ENCODE data around the gene RETSAT. TPM values are rescaled to one million over a fixed set of nuclear protein-coding genes. Genes with fewer than 3 reads are reported as not detected.
A peak's percentile ranks its signal among the peaks of the same experiment; 100 is the strongest.
"Not testable (repeated sequence)": the region's sequence is repeated elsewhere in the genome, so short reads cannot be mapped to it uniquely, and the experiment has no call there.

RETSAT gene
- total and polyA plus RNA-seq, 2 of the 13 experiments (the other 11 are each of a cell fraction or from before 2014, with no cell fraction given), result 46.7 to 61.0 TPM

DNA sequence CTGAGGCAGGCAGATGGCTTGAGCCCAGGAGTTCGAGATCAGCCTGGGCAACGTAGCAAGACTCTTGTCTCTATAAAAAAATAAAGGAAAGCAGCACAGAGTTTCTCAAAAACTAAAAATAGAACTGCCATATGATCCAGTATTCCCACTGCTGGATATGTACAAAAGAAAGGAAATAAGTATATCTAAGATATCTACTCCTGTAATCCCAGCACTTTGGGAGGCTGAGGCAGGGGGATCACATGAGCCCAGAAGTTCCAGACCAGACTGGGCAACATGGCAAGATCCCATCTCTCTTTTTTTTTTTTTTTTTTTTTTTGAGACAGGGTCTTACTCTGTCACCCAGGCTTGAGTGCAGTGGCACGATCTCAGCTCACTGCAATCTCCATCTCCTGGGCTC lies 24.6 kb downstream of the RETSAT start:
- H3K27me3 ChIP-seq (ENCODE audit: control insufficient read depth in 1 of 2, insufficient read depth in 2 of 2, low read length in 2 of 2); in situ Hi-C loops (cut with HindIII; ENCODE audit: extremely low pct_ligation_motif_present, low pct_unique_long_range_greater_than_20kb); H3K4me2 ChIP-seq (ENCODE audit: low read depth, low read length); ATAC-seq; H2AFZ ChIP-seq (ENCODE audit: low read length); H3K36me3 ChIP-seq (replicated peaks in 1 of 2; ENCODE audit: control insufficient read depth in 1 of 2, insufficient read depth in 2 of 2, low read length in 2 of 2); FAIRE-seq; CTCF ChIA-PET (ENCODE audit: low intra/inter-chr PET ratio, low total read pairs); H3K9me3 ChIP-seq (ENCODE audit: low read length); H3K4me3 ChIP-seq (replicated peaks in 1 of 3; ENCODE audit: insufficient read depth in 1 of 3, low read depth in 2 of 3, low read length in 3 of 3); H3K27ac ChIP-seq (ENCODE audit: extremely low read length, insufficient read depth, low read length); DNase-seq (ENCODE audit: low spot score); H3K9ac ChIP-seq (ENCODE audit: insufficient read depth, low read depth, low read length); BruUV-seq (replicated peaks): not testable (repeated sequence)
- Histone ChIP-seq H3K79me2 (ENCODE audit: insufficient read depth, low read length) (peaks cover 38% of the 10 kb centered on the region), H3K4me1 (ENCODE audit: insufficient read depth, low read length) (peaks cover 25% of the 10 kb centered on the region), H4K20me1 (ENCODE audit: insufficient read depth, low read length) (peaks cover 12% of the 10 kb centered on the region; the same call in 1 of the 2 replicates)
- intact Hi-C loops (cut with micrococcal nuclease; ENCODE audit: unreplicated experiment), result loop anchor here (5.0 kb wide), 2 partner anchors 143 to 223 kb away; no protein-coding TSS in a partner anchor
- 90% methylated on average over 3 of the region's 3 CpGs for WGBS (ENCODE audit: low lambda C conversion rate)
- peak; percentile 80; the same call in 1 of the 2 replicates for TF ChIP-seq ZNF121 (CRISPR knock-in tag; IDR thresholded peaks at IDR 0.05)
- POLR2A ChIA-PET, result interaction anchor here (6.2 kb wide), 1 partner anchor 23 kb away, joined by 142 read pairs; the partner anchor contains the start of genes ELMOD3 and RETSAT

DNA sequence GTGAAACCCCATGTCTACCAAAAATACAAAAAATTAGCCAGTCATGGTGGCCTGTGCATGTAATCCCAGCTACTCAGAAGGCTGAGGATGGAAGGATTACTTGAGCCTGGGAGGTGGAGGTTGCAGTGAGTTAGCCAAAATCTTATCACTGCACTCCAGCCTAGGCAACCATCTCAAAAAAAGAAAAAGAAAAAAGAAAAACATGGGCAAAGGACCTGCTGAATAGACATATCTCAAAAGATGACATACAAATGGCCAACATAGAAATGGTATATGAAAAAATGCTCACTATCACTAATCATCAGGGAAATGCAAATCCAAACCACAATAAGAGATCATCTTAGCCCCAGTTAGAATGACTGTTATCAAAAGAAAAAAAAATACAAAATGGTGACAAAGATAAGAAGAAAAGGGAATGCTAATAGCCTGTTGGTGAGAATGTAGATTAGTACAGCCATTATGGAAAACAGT lies 25.1 kb downstream of the RETSAT start:
- H3K4me2 ChIP-seq (ENCODE audit: low read depth, low read length), result peak overlapping the region; percentile 98; the same call in 1 of the 2 replicates
- peaks cover 43% of the 10 kb centered on the region for H3K79me2 ChIP-seq (ENCODE audit: insufficient read depth, low read length)
- ChIA-PET CTCF (ENCODE audit: low intra/inter-chr PET ratio, low total read pairs) (no interaction called here), POLR2A (interaction anchor here (0.8 to 6.2 kb wide), 3 partner anchors 22 to 1419 kb away, joined by 3 to 142 read pairs (median 26); partner anchors contain the start of genes ELMOD3 and RETSAT)
- TF ChIP-seq CBX2 (IDR thresholded peaks at IDR 0.05; ENCODE audit: low read depth, low read length) (no peak), CBX2 (CRISPR knock-in tag; IDR thresholded peaks at IDR 0.05; ENCODE audit: low read depth) (no peak), NFE2L2 (IDR thresholded peaks at IDR 0.05; ENCODE audit: low read length) (0 out of 2 replicates have a peak, but pooled peaks have one; percentile 16), MAFK (conservative IDR thresholded peaks at IDR 0.05 in 1 of 2, IDR thresholded peaks at IDR 0.05 in 1 of 2; ENCODE audit: low read length in 2 of 2) (no peak)
- TF ChIP-seq, protein P1, sequence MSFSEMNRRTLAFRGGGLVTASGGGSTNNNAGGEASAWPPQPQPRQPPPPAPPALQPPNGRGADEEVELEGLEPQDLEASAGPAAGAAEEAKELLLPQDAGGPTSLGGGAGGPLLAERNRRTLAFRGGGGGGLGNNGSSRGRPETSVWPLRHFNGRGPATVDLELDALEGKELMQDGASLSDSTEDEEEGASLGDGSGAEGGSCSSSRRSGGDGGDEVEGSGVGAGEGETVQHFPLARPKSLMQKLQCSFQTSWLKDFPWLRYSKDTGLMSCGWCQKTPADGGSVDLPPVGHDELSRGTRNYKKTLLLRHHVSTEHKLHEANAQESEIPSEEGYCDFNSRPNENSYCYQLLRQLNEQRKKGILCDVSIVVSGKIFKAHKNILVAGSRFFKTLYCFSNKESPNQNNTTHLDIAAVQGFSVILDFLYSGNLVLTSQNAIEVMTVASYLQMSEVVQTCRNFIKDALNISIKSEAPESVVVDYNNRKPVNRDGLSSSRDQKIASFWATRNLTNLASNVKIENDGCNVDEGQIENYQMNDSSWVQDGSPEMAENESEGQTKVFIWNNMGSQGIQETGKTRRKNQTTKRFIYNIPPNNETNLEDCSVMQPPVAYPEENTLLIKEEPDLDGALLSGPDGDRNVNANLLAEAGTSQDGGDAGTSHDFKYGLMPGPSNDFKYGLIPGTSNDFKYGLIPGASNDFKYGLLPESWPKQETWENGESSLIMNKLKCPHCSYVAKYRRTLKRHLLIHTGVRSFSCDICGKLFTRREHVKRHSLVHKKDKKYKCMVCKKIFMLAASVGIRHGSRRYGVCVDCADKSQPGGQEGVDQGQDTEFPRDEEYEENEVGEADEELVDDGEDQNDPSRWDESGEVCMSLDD (CRISPR knock-in tag; IDR thresholded peaks at IDR 0.05; ENCODE audit: borderline replicate concordance), result no peak
- peaks cover 0 to 5% of the 10 kb centered on the region in 2 experiments; a peak in 1 of 5 replicates for H3K36me3 ChIP-seq (replicated peaks in 1 of 2; ENCODE audit: control insufficient read depth in 1 of 2, insufficient read depth in 2 of 2, low read length in 2 of 2)
- no peak for FAIRE-seq
- peak overlapping the region; percentile 96 for H3K9ac ChIP-seq (ENCODE audit: insufficient read depth, low read depth, low read length)
- peaks cover 30% of the 10 kb centered on the region for H3K4me1 ChIP-seq (ENCODE audit: insufficient read depth, low read length)
- intact Hi-C loops (cut with micrococcal nuclease; ENCODE audit: unreplicated experiment) (loop anchor here (5.0 kb wide), 2 partner anchors 143 to 223 kb away; no protein-coding TSS in a partner anchor), in situ Hi-C loops (cut with HindIII; ENCODE audit: extremely low pct_ligation_motif_present, low pct_unique_long_range_greater_than_20kb) (no loop called here)
- no peak overlapping the region; a peak in 1 of 6 replicates for H3K4me3 ChIP-seq (replicated peaks in 1 of 3; ENCODE audit: insufficient read depth in 1 of 3, low read depth in 2 of 3, low read length in 3 of 3)
- H4K20me1 ChIP-seq (ENCODE audit: insufficient read depth, low read length), result peaks cover 15% of the 10 kb centered on the region; the same call in 1 of the 2 replicates
- no peak for DNase-seq (ENCODE audit: low spot score)
- ATAC-seq, result no peak
- no TSS peak for BruUV-seq (replicated peaks)
- H3K27ac ChIP-seq (ENCODE audit: extremely low read length, insufficient read depth, low read length), result no peak overlapping the region
- no peaks in the 10 kb centered on the region; a peak in 1 of 5 replicates for H3K27me3 ChIP-seq (ENCODE audit: control insufficient read depth in 1 of 2, insufficient read depth in 2 of 2, low read length in 2 of 2)
- no peak overlapping the region for H2AFZ ChIP-seq (ENCODE audit: low read length)
- H3K9me3 ChIP-seq (ENCODE audit: low read length), result no peaks in the 10 kb centered on the region

Data from HepG2 (cell line).